ENCODE results near the gene SLC12A5.

SLC12A5 gene

GRCh38 chr20:46058599-46059281 lies 29.7 kb downstream of the SLC12A5 start:
- DNase-seq (ENCODE audit: extremely low spot score): no peak
- TF ChIP-seq CTCF (IDR thresholded peaks at IDR 0.05; ENCODE audit: control extremely low read depth, extremely low read depth, low read depth, missing control alignments): no peak
- POLR2A ChIA-PET: no interaction called here
- CTCF ChIA-PET: interaction anchor here (0.9 to 1.8 kb wide), 6 partner anchors 9 to 46 kb away, joined by 3 to 4 read pairs (median 3); partner anchors contain the start of gene SLC12A5

GRCh38 chr20:46060301-46060881 lies 31.4 kb downstream of the SLC12A5 start:
- POLR2A ChIA-PET: no interaction called here
- TF ChIP-seq CTCF (IDR thresholded peaks at IDR 0.05; ENCODE audit: control extremely low read depth, extremely low read depth, low read depth, missing control alignments): no peak
- DNase-seq (ENCODE audit: extremely low spot score): no peak
- CTCF ChIA-PET: interaction anchor here (0.6 to 2.2 kb wide), 3 partner anchors 8 to 38 kb away, joined by 3 to 5 read pairs (median 3); no protein-coding TSS in a partner anchor

- ChIA-PET POLR2A (no interaction called here), CTCF (interaction anchor here (2.2 kb wide), 1 partner anchor 27 kb away, joined by 5 read pairs; no protein-coding TSS in a partner anchor)
- no peak for TF ChIP-seq CTCF (IDR thresholded peaks at IDR 0.05; ENCODE audit: control extremely low read depth, extremely low read depth, low read depth, missing control alignments)
- no peak for DNase-seq (ENCODE audit: extremely low spot score)
These were observed 32.0 kb downstream of the SLC12A5 start for GRCh38 chr20:46060975-46061374.

- ChIA-PET CTCF (interaction anchor here (1.4 to 2.2 kb wide), 2 partner anchors 12 to 25 kb away, joined by 4 to 5 read pairs; no protein-coding TSS in a partner anchor), POLR2A (no interaction called here)
- no peak for DNase-seq (ENCODE audit: extremely low spot score)
These were observed 33.1 kb downstream of the SLC12A5 start for GRCh38 chr20:46062151-46062550.

GRCh38 chr20:46062621-46063020 lies 33.6 kb downstream of the SLC12A5 start:
- TF ChIP-seq CTCF (IDR thresholded peaks at IDR 0.05; ENCODE audit: control extremely low read depth, extremely low read depth, low read depth, missing control alignments): no peak
- ChIA-PET POLR2A (no interaction called here), CTCF (interaction anchor here (1.4 to 2.2 kb wide), 2 partner anchors 12 to 25 kb away, joined by 4 to 5 read pairs; no protein-coding TSS in a partner anchor)

More at GRCh38 chr20:46062151-46062550, 33.1 kb downstream of the SLC12A5 start:
- no peak for TF ChIP-seq CTCF (IDR thresholded peaks at IDR 0.05; ENCODE audit: control extremely low read depth, extremely low read depth, low read depth, missing control alignments)

GRCh38 chr20:46063151-46063550 lies 34.1 kb downstream of the SLC12A5 start:
- CTCF ChIA-PET: interaction anchor here (0.6 to 1.4 kb wide), 2 partner anchors 11 to 49 kb away, joined by 3 to 4 read pairs; no protein-coding TSS in a partner anchor
- no peak for DNase-seq (ENCODE audit: extremely low spot score)
- POLR2A ChIA-PET: no interaction called here

More at GRCh38 chr20:46062621-46063020, 33.6 kb downstream of the SLC12A5 start:
- no peak for DNase-seq (ENCODE audit: extremely low spot score)

More at GRCh38 chr20:46063151-46063550, 34.1 kb downstream of the SLC12A5 start:
- no peak for TF ChIP-seq CTCF (IDR thresholded peaks at IDR 0.05; ENCODE audit: control extremely low read depth, extremely low read depth, low read depth, missing control alignments)
